ENCODE measurements around the gene SIPA1L3.
"Not testable (repeated sequence)": the region's sequence is repeated elsewhere in the genome, so short reads cannot be mapped to it uniquely, and the experiment has no call there.

The SIPA1L3 gene

DNA sequence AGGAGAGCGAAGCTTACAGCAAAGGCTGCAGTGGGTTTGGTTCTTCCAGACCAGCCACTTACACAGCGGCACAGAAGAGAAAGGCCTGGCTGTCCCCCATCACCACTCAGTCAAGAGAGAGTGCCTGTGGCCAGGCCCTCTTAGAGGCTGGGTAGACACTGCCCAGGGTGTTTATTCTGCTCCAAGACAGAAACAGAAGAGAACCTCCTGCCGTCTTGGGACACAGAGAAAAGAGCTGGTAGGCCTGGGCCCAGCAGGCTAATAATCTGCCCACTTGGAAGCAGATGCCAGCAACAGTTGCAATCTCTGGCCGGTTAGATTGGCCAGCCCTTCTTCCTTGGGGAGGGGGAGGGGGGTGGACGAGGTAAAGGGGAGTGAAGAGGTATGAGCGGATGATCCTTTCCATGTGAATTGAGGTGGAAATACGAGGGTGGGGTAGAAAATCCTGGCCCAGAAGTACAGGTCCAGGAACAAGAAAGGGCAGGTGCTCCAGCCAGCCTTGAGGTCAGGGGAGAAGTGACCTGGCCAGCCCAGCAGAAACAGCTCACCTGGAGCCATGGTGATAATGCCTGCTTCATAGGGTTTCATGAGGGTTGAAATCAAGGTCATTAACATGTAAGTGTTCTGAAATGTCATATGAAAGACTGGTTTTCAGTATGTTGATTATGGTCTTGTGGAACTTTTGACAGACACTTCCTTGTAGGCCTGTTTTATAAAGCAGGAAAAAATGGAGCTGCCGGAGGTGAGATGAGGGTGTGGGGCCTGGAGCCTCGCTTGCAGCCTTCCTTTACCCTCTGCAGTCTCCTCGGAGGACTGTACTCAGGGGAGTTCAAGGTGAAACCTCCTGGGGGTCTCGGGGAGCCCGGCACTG lies 116.9 kb downstream of the SIPA1L3 start:
- DNase-seq, result no peak

- DNase-seq, result no peak
Observed at GRCh38 chr19:38024992-38025908, 118.2 kb downstream of the SIPA1L3 start.

DNA sequence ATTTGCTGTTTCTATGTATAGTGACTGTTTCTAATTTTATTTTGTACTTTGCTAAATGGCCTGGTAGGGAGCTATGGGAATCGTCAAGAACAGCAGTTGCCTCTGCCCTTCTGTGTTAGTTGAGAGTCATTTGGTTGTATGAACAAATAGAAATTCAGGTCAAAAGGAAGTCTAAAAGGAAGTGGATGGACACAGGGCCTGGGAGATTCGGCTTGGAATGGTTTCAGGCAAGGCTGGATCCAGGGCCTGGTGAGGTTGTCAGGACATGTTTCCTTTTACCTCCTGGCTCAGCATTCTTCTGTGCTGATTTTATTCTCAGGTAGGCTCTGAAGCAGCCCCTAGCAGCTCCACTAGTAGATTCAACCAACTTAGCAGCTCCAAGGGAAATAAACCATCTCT lies 118.9 kb downstream of the SIPA1L3 start:
- no peak for DNase-seq

DNA sequence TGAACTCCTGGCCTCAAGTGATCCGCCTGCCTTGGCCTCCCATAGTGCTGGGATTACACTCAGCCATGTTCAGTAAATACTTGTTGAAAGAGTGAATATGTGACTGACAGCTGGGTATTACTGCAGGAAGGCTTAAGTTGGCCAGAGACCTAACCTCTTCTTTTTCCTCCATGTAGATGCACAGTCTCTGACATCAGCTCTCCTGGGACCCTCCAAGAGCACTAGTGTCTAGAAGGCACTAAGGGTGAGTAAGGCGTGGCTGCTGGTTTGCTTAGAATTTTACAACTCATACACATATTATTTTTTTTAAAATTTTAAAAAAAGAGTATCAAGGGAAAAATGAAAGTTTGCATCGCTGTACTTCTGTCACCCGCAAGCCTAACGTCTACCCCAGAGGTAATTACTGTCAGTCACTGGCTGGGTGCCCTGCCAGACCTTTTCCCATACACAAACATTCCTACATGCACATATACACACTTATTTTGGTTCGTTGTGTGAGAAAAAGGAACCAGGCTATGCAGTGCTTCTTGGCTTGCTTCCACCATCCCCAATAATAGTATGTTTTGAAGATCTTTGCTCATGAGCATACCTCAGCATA lies 122.0 kb downstream of the SIPA1L3 start:
- peak; percentile 77 for DNase-seq

- not testable (repeated sequence) for DNase-seq
Observed at GRCh38 chr19:38030001-38030400, 123.0 kb downstream of the SIPA1L3 start.

DNA sequence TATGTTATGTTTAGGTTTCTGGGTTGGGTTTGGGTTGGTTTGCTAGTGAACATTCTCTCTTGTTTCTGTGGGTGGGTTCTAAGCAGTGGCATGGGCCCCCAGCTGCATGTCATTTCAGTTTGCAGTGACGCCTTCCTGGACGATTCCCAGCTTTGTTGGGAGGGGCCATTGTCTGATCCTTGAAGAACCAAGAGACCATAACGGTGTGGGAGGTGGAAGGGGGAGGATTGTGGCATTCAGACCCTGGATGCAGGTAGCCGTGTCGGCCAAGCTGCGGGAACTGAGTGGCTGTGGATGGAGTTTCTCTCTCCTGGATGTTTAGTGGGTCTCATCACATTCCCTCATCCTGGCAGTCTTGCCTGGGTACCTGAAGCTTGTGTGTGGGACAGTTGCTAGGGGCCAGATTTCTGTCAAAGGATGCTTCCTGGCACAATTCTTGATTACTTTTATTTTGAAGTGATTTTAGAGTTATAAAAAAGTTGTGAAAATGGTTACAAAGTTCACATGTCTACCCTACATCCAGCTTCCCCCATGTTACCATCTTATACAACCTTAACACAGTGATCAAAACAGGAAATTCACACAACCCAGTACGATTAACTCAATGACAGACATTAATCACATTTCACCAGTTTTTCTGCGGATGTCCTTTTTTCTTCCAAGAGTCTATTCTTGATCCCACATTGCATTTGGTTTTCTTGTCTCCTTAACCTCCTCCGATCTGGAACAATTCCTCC lies 123.8 kb downstream of the SIPA1L3 start:
- no peak for DNase-seq

- DNase-seq, result peak; percentile 63
Observed at GRCh38 chr19:38031423-38031770, 124.4 kb downstream of the SIPA1L3 start.

GRCh38 chr19:38032151-38032550 lies 125.1 kb downstream of the SIPA1L3 start:
- peak; percentile 64 for DNase-seq

DNA sequence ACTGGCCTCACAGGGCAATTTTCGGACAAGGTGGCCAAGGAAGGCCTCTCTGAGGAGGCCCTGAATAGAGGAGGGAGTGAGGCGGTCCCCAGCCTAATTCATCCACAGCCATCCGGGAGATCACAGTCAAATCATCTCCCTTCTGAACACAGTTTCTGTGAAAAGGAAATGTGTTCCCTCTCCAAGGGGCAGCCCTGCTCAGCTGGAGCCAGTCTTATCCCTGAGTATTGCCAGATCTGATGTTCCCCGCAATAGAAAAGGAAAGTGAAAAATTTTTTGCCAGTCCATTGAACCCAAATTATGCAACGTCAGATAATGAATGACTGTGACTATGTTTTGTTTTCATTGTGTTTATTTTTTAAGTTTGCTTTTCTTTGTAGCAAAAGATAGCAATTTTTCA lies 125.9 kb downstream of the SIPA1L3 start:
- no peak for DNase-seq

GRCh38 chr19:38033658-38034491 lies 126.9 kb downstream of the SIPA1L3 start:
- DNase-seq, result peak; percentile 30

GRCh38 chr19:38034492-38034860 lies 127.5 kb downstream of the SIPA1L3 start:
- peak; percentile 53 for DNase-seq

- peak; percentile 55 for DNase-seq
Observed at GRCh38 chr19:38035515-38036495, 128.8 kb downstream of the SIPA1L3 start.

DNA sequence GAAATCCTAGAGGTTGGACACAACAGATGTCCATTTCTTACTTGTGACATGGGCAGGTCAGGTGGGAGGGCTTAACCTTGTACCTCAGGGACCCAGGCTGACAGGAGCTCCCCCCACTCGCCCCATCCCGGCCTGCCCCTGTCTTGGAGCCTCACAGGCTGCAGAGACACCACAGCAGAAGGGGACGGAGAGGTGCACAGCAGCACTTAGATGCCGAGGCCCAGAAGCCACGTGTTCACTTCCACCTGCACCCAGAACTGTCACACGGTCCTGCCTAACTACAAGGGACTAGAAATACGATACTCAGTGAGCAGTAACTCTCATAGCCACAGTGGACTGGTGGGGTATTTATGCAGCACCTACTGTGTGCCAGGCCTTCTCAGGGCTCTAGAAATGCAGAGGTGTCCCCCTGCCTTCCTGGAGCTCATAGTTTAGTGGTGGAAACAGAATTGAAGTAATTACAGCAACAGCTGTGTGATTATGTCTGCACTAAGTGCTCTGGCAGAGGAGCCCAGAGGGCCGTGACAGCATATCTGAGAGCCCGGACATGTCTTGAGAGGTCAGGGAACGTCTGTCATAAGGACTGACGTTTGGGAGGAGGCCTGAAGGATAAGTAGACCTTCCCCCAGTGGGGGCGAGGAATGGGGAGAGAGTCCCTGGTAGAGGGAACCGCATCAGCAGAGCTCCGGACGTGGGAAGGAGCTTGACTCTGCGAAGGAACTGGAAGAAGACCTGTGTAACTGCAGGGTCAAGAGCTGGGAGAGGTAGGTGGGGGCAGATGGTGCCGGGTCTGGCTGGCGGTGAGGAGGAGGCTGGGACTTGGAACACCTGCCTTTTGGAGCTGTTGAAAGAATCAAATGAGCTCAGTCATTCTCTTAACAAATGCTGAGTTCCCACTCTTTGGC lies 130.0 kb downstream of the SIPA1L3 start:
- DNase-seq, result no peak

GRCh38 chr19:38039966-38040365 lies 133.0 kb downstream of the SIPA1L3 start:
- peak; percentile 84 for DNase-seq

GRCh38 chr19:38042132-38042531 lies 135.1 kb downstream of the SIPA1L3 start:
- no peak for DNase-seq

DNA sequence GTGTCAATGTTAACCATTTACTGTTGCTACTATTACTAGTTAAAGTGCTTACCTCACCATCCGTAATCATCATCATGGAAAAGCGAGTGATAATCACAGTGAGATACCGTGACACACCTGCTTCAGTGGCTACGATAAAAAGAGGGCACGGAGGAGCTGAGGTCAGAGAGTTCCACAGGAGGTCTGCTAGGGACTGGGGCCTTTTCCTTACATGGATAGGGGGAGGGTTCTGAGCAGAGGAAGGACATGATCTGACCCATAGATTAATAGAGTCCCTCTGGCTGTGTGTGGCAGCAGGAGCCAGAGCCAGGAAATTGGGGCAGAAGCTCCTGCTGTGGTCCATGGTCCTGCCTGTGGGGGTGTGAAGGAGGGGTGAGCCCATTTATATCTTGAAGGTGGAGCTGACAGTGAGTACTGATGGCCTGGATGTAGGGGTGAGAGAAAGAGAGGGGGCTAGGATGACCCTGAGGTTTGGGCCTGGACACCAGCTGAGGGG lies 136.7 kb downstream of the SIPA1L3 start:
- no peak for DNase-seq

- peak; percentile 43 for DNase-seq
Observed at GRCh38 chr19:38044267-38045111, 137.5 kb downstream of the SIPA1L3 start.

- DNase-seq, result no peak
Observed at GRCh38 chr19:38045554-38046253, 138.7 kb downstream of the SIPA1L3 start.

All from fibroblast of upper back skin (primary cell).